Measurements from ENCODE around the gene PCNX2.
A peak's percentile ranks its signal among the peaks of the same experiment; 100 is the strongest.

Gene PCNX2

GRCh38 chr1:233327651-233328141 is 32.2 kb upstream of the PCNX2 start, which contains the start of gene MAP3K21 (continued):
- TF ChIP-seq, protein P1, sequence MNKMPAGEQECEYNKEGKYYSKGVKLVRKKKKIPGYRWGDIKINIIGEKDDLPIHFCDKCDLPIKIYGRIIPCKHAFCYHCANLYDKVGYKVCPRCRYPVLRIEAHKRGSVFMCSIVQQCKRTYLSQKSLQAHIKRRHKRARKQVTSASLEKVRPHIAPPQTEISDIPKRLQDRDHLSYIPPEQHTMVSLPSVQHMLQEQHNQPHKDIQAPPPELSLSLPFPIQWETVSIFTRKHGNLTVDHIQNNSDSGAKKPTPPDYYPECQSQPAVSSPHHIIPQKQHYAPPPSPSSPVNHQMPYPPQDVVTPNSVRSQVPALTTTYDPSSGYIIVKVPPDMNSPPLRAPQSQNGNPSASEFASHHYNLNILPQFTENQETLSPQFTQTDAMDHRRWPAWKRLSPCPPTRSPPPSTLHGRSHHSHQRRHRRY (tag by site-specific recombination; IDR thresholded peaks at IDR 0.05), result no peak
- TF ChIP-seq SCRT1 (tag by site-specific recombination; IDR thresholded peaks at IDR 0.05; ENCODE audit: borderline replicate concordance) (no peak), ZBTB20 (tag by site-specific recombination; IDR thresholded peaks at IDR 0.05) (peak; percentile 38; the same call in 1 of the 2 replicates), ZNF585B (tag by site-specific recombination; IDR thresholded peaks at IDR 0.05) (no peak), ZNF530 (tag by site-specific recombination; IDR thresholded peaks at IDR 0.05; ENCODE audit: low read depth) (no peak), ZNF146 (tag by site-specific recombination; IDR thresholded peaks at IDR 0.05) (no peak), KLF10 (tag by site-specific recombination; IDR thresholded peaks at IDR 0.05) (no peak; the same call in none of the 2 replicates), ZFP37 (tag by site-specific recombination; IDR thresholded peaks at IDR 0.05) (no peak), ZNF548 (tag by site-specific recombination; IDR thresholded peaks at IDR 0.05) (no peak), ZBTB49 (tag by site-specific recombination; IDR thresholded peaks at IDR 0.05; ENCODE audit: low read depth) (no peak), ZFP3 (tag by site-specific recombination; IDR thresholded peaks at IDR 0.05; ENCODE audit: low read depth) (no peak), SP3 (tag by site-specific recombination; IDR thresholded peaks at IDR 0.05) (no peak), RBAK (tag by site-specific recombination; IDR thresholded peaks at IDR 0.05) (no peak), TSHZ1 (tag by site-specific recombination; IDR thresholded peaks at IDR 0.05; ENCODE audit: borderline replicate concordance) (peak; percentile 16; the same call in 1 of the 2 replicates), ZBTB48 (tag by site-specific recombination; IDR thresholded peaks at IDR 0.05) (no peak), HOXA7 (CRISPR knock-in tag; IDR thresholded peaks at IDR 0.05; ENCODE audit: borderline replicate concordance) (no peak), ZNF777 (tag by site-specific recombination; IDR thresholded peaks at IDR 0.05; ENCODE audit: borderline replicate concordance) (no peak), ZNF510 (tag by site-specific recombination; IDR thresholded peaks at IDR 0.05; ENCODE audit: insufficient replicate concordance) (no peak), HOXD13 (CRISPR knock-in tag; IDR thresholded peaks at IDR 0.05; ENCODE audit: borderline replicate concordance) (no peak; the same call in 1 of the 2 replicates), AEBP2 (tag by site-specific recombination; IDR thresholded peaks at IDR 0.05; ENCODE audit: borderline replicate concordance) (no peak), ZNF280C (tag by site-specific recombination; IDR thresholded peaks at IDR 0.05) (no peak), ZNF366 (tag by site-specific recombination; conservative IDR thresholded peaks at IDR 0.05) (no peak)
- TF ChIP-seq, protein P2, sequence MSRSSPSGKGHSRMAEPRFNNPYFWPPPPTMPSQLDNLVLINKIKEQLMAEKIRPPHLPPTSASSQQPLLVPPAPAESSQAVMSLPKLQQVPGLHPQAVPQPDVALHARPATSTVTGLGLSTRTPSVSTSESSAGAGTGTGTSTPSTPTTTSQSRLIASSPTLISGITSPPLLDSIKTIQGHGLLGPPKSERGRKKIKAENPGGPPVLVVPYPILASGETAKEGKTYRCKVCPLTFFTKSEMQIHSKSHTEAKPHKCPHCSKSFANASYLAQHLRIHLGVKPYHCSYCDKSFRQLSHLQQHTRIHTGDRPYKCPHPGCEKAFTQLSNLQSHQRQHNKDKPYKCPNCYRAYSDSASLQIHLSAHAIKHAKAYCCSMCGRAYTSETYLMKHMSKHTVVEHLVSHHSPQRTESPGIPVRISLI (tag by site-specific recombination; IDR thresholded peaks at IDR 0.05), result no peak
- TF ChIP-seq, protein P3, sequence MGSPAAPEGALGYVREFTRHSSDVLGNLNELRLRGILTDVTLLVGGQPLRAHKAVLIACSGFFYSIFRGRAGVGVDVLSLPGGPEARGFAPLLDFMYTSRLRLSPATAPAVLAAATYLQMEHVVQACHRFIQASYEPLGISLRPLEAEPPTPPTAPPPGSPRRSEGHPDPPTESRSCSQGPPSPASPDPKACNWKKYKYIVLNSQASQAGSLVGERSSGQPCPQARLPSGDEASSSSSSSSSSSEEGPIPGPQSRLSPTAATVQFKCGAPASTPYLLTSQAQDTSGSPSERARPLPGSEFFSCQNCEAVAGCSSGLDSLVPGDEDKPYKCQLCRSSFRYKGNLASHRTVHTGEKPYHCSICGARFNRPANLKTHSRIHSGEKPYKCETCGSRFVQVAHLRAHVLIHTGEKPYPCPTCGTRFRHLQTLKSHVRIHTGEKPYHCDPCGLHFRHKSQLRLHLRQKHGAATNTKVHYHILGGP (tag by site-specific recombination; IDR thresholded peaks at IDR 0.05), result no peak
